ENCODE data around the gene TTC9B.
A peak's percentile ranks its signal among the peaks of the same experiment; 100 is the strongest.

The TTC9B gene

GRCh38 chr19:40198272-40198990, 19.8 kb downstream of the TTC9B start:
- Histone ChIP-seq H3K36me3 (ENCODE audit: control insufficient read depth in 1 of 2, insufficient read depth in 2 of 2, low read length in 2 of 2) (peaks cover 0 to 5% of the 10 kb centered on the region in 2 donors), H3K9ac (ENCODE audit: low read depth in 1 of 2, low read length in 2 of 2) (no peak overlapping the region), H3K4me3 (ENCODE audit: low read depth in 1 of 2, low read length in 2 of 2) (no peak overlapping the region), H3K4me1 (ENCODE audit: control insufficient read depth in 1 of 2, insufficient read depth in 2 of 2, low read length in 2 of 2) (no peaks in the 10 kb centered on the region), H3K27me3 (ENCODE audit: control insufficient read depth in 1 of 2, insufficient read depth in 2 of 2, low read length in 2 of 2) (no peaks in the 10 kb centered on the region), H3K9me3 (ENCODE audit: control insufficient read depth in 1 of 2, low read length in 2 of 2) (no peaks in the 10 kb centered on the region), H3K27ac (ENCODE audit: low read depth, low read length) (no peak overlapping the region)

GRCh38 chr19:40193587-40193849, 24.7 kb downstream of the TTC9B start:
- Histone ChIP-seq H3K9ac (ENCODE audit: low read depth in 1 of 2, low read length in 2 of 2) (no peak overlapping the region), H3K4me3 (ENCODE audit: low read depth in 1 of 2, low read length in 2 of 2) (no peak overlapping the region), H3K27me3 (ENCODE audit: control insufficient read depth in 1 of 2, insufficient read depth in 2 of 2, low read length in 2 of 2) (no peaks in the 10 kb centered on the region), H3K9me3 (ENCODE audit: control insufficient read depth in 1 of 2, low read length in 2 of 2) (no peaks in the 10 kb centered on the region), H3K27ac (ENCODE audit: low read depth, low read length) (no peak overlapping the region), H3K36me3 (ENCODE audit: control insufficient read depth in 1 of 2, insufficient read depth in 2 of 2, low read length in 2 of 2) (no peaks in the 10 kb centered on the region), H3K4me1 (ENCODE audit: control insufficient read depth in 1 of 2, insufficient read depth in 2 of 2, low read length in 2 of 2) (peaks cover 10 to 11% of the 10 kb centered on the region in 2 donors)

GRCh38 chr19:40192758-40193586, 25.2 kb downstream of the TTC9B start:
- Histone ChIP-seq H3K27ac (ENCODE audit: low read depth, low read length) (no peak overlapping the region), H3K27me3 (ENCODE audit: control insufficient read depth in 1 of 2, insufficient read depth in 2 of 2, low read length in 2 of 2) (no peaks in the 10 kb centered on the region), H3K9me3 (ENCODE audit: control insufficient read depth in 1 of 2, low read length in 2 of 2) (no peaks in the 10 kb centered on the region), H3K9ac (ENCODE audit: low read depth in 1 of 2, low read length in 2 of 2) (no peak overlapping the region), H3K4me1 (ENCODE audit: control insufficient read depth in 1 of 2, insufficient read depth in 2 of 2, low read length in 2 of 2) (peaks cover 10 to 11% of the 10 kb centered on the region in 2 donors), H3K36me3 (ENCODE audit: control insufficient read depth in 1 of 2, insufficient read depth in 2 of 2, low read length in 2 of 2) (no peaks in the 10 kb centered on the region), H3K4me3 (ENCODE audit: low read depth in 1 of 2, low read length in 2 of 2) (peak overlapping the region in 1 of 2 donors; percentile 91)

GRCh38 chr19:40191836-40192646, 26.1 kb downstream of the TTC9B start:
- no peak overlapping the region for H3K27ac ChIP-seq (ENCODE audit: low read depth, low read length)

GRCh38 chr19:40190891-40191835, 27.0 kb downstream of the TTC9B start, which contains the start of gene MAP3K10:
Gene MAP3K10 (plus strand): TSS chr19:40191426. CDS start chr19:40192032, 606 bp downstream.
- H3K36me3 ChIP-seq (ENCODE audit: control insufficient read depth in 1 of 2, insufficient read depth in 2 of 2, low read length in 2 of 2), result no peaks in the 10 kb centered on the region
- H3K9ac ChIP-seq (ENCODE audit: low read depth in 1 of 2, low read length in 2 of 2), result peak within 1 kb of the TSS; percentile 78 to 82
- H3K4me3 ChIP-seq (ENCODE audit: low read depth in 1 of 2, low read length in 2 of 2), result peak within 1 kb of the TSS; percentile 88 to 91
- H3K27me3 ChIP-seq (ENCODE audit: control insufficient read depth in 1 of 2, insufficient read depth in 2 of 2, low read length in 2 of 2), result no peaks in the 10 kb centered on the region
- no peaks in the 10 kb centered on the region for H3K9me3 ChIP-seq (ENCODE audit: control insufficient read depth in 1 of 2, low read length in 2 of 2)
- H3K4me1 ChIP-seq (ENCODE audit: control insufficient read depth in 1 of 2, insufficient read depth in 2 of 2, low read length in 2 of 2), result peaks cover 10 to 11% of the 10 kb centered on the region in 2 donors
- H3K27ac ChIP-seq (ENCODE audit: low read depth, low read length), result peak within 1 kb of the TSS; percentile 91

More at GRCh38 chr19:40191836-40192646, 26.1 kb downstream of the TTC9B start:
- peaks cover 10 to 11% of the 10 kb centered on the region in 2 donors for H3K4me1 ChIP-seq (ENCODE audit: control insufficient read depth in 1 of 2, insufficient read depth in 2 of 2, low read length in 2 of 2)
- no peaks in the 10 kb centered on the region for H3K36me3 ChIP-seq (ENCODE audit: control insufficient read depth in 1 of 2, insufficient read depth in 2 of 2, low read length in 2 of 2)
- H3K4me3 ChIP-seq (ENCODE audit: low read depth in 1 of 2, low read length in 2 of 2), result peak overlapping the region; percentile 63 to 91
- H3K9ac ChIP-seq (ENCODE audit: low read depth in 1 of 2, low read length in 2 of 2), result peak overlapping the region in 1 of 2 donors; percentile 33
- no peaks in the 10 kb centered on the region for H3K27me3 ChIP-seq (ENCODE audit: control insufficient read depth in 1 of 2, insufficient read depth in 2 of 2, low read length in 2 of 2)
- H3K9me3 ChIP-seq (ENCODE audit: control insufficient read depth in 1 of 2, low read length in 2 of 2), result no peaks in the 10 kb centered on the region

- Histone ChIP-seq H3K4me3 (ENCODE audit: low read depth in 1 of 2, low read length in 2 of 2) (no peak overlapping the region), H3K4me1 (ENCODE audit: control insufficient read depth in 1 of 2, insufficient read depth in 2 of 2, low read length in 2 of 2) (no peaks in the 10 kb centered on the region), H3K9ac (ENCODE audit: low read depth in 1 of 2, low read length in 2 of 2) (no peak overlapping the region), H3K36me3 (ENCODE audit: control insufficient read depth in 1 of 2, insufficient read depth in 2 of 2, low read length in 2 of 2) (no peaks in the 10 kb centered on the region), H3K27ac (ENCODE audit: low read depth, low read length) (no peak overlapping the region), H3K27me3 (ENCODE audit: control insufficient read depth in 1 of 2, insufficient read depth in 2 of 2, low read length in 2 of 2) (no peaks in the 10 kb centered on the region), H3K9me3 (ENCODE audit: control insufficient read depth in 1 of 2, low read length in 2 of 2) (no peaks in the 10 kb centered on the region)
Observed at GRCh38 chr19:40184273-40184672, 33.9 kb downstream of the TTC9B start.

- Histone ChIP-seq H3K9ac (ENCODE audit: low read depth in 1 of 2, low read length in 2 of 2) (no peak overlapping the region), H3K4me3 (ENCODE audit: low read depth in 1 of 2, low read length in 2 of 2) (no peak overlapping the region), H3K36me3 (ENCODE audit: control insufficient read depth in 1 of 2, insufficient read depth in 2 of 2, low read length in 2 of 2) (no peaks in the 10 kb centered on the region), H3K27ac (ENCODE audit: low read depth, low read length) (no peak overlapping the region), H3K9me3 (ENCODE audit: control insufficient read depth in 1 of 2, low read length in 2 of 2) (no peaks in the 10 kb centered on the region), H3K27me3 (ENCODE audit: control insufficient read depth in 1 of 2, insufficient read depth in 2 of 2, low read length in 2 of 2) (no peaks in the 10 kb centered on the region), H3K4me1 (ENCODE audit: control insufficient read depth in 1 of 2, insufficient read depth in 2 of 2, low read length in 2 of 2) (no peaks in the 10 kb centered on the region)
Observed at GRCh38 chr19:40178756-40179155, 39.4 kb downstream of the TTC9B start.

GRCh38 chr19:40177286-40178070, 40.7 kb downstream of the TTC9B start:
- no peak overlapping the region for H3K27ac ChIP-seq (ENCODE audit: low read depth, low read length)
- no peaks in the 10 kb centered on the region for H3K27me3 ChIP-seq (ENCODE audit: control insufficient read depth in 1 of 2, insufficient read depth in 2 of 2, low read length in 2 of 2)
- H3K36me3 ChIP-seq (ENCODE audit: control insufficient read depth in 1 of 2, insufficient read depth in 2 of 2, low read length in 2 of 2), result no peaks in the 10 kb centered on the region
- no peak overlapping the region for H3K4me3 ChIP-seq (ENCODE audit: low read depth in 1 of 2, low read length in 2 of 2)
- H3K9me3 ChIP-seq (ENCODE audit: control insufficient read depth in 1 of 2, low read length in 2 of 2), result no peaks in the 10 kb centered on the region
- no peaks in the 10 kb centered on the region for H3K4me1 ChIP-seq (ENCODE audit: control insufficient read depth in 1 of 2, insufficient read depth in 2 of 2, low read length in 2 of 2)
- H3K9ac ChIP-seq (ENCODE audit: low read depth in 1 of 2, low read length in 2 of 2), result no peak overlapping the region

GRCh38 chr19:40175820-40176219, 42.4 kb downstream of the TTC9B start:
- H3K27me3 ChIP-seq (ENCODE audit: control insufficient read depth in 1 of 2, insufficient read depth in 2 of 2, low read length in 2 of 2), result no peaks in the 10 kb centered on the region
- H3K9ac ChIP-seq (ENCODE audit: low read depth in 1 of 2, low read length in 2 of 2), result no peak overlapping the region
- no peaks in the 10 kb centered on the region for H3K36me3 ChIP-seq (ENCODE audit: control insufficient read depth in 1 of 2, insufficient read depth in 2 of 2, low read length in 2 of 2)
- no peak overlapping the region for H3K27ac ChIP-seq (ENCODE audit: low read depth, low read length)
- no peaks in the 10 kb centered on the region for H3K4me1 ChIP-seq (ENCODE audit: control insufficient read depth in 1 of 2, insufficient read depth in 2 of 2, low read length in 2 of 2)
- H3K9me3 ChIP-seq (ENCODE audit: control insufficient read depth in 1 of 2, low read length in 2 of 2), result no peaks in the 10 kb centered on the region
- H3K4me3 ChIP-seq (ENCODE audit: low read depth in 1 of 2, low read length in 2 of 2), result no peak overlapping the region

Data from duodenal mucosa (tissue), 2 donors.